Endodermal cell (in vitro differentiated cells): Measurements from ENCODE around the gene MEF2A. TPM values are rescaled to one million over a fixed set of nuclear protein-coding genes. Genes with fewer than 3 reads are reported as not detected.

Source experiments
- DNase-seq: peaks from one replicate; pipeline ENCODE4 v3.0.0-alpha.2; 2017
- H3K27ac ChIP-seq: 2 replicates; pipeline ENCODE4 v1.5.1; 2013; ENCODE audit warnings: mild to moderate bottlenecking, low read depth, low read length, moderate library complexity
- H3K27me3 ChIP-seq: 2 replicates; pipeline ENCODE4 v1.6.1; 2013; ENCODE audit warnings: mild to moderate bottlenecking, low read length, moderate library complexity; ENCODE audit not compliant: insufficient read depth, control insufficient read depth, poor library complexity, severe bottlenecking
- H3K36me3 ChIP-seq: 2 replicates; pipeline ENCODE4 v1.7.0; 2013; ENCODE audit warnings: mild to moderate bottlenecking, low read length, moderate library complexity; ENCODE audit not compliant: control insufficient read depth, insufficient read depth
- H3K4me1 ChIP-seq: one replicate; pipeline ENCODE4 v1.7.0; 2013; ENCODE audit warnings: low read length; ENCODE audit not compliant: control insufficient read depth, insufficient read depth
- H3K4me3 ChIP-seq: 2 replicates; pipeline ENCODE4 v1.5.1; 2013; ENCODE audit warnings: mild to moderate bottlenecking, low read length, moderate library complexity
- H3K9ac ChIP-seq: 2 replicates; pipeline ENCODE4 v1.6.1; 2013; ENCODE audit warnings: mild to moderate bottlenecking, low read length, moderate library complexity; ENCODE audit not compliant: poor library complexity, severe bottlenecking; ENCODE audit errors: extremely low read depth
- H3K9me3 ChIP-seq: 2 replicates; pipeline ENCODE4 v1.6.1; 2013; ENCODE audit warnings: mild to moderate bottlenecking, low read length, moderate library complexity; ENCODE audit not compliant: control insufficient read depth
- H3K27ac Mint-ChIP-seq: 2 replicates; pipeline ENCODE4 v1.8.0; 2020; ENCODE audit warnings: mixed read lengths
- H3K27me3 Mint-ChIP-seq: 2 replicates; pipeline ENCODE4 v1.8.0; 2021; ENCODE audit warnings: mild to moderate bottlenecking, mixed read lengths; ENCODE audit not compliant: insufficient read depth
- H3K36me3 Mint-ChIP-seq: 2 replicates; pipeline ENCODE4 v1.8.0; 2020; ENCODE audit warnings: low read depth, mixed read lengths
- H3K4me1 Mint-ChIP-seq: 2 replicates; pipeline ENCODE4 v1.8.0; 2020; ENCODE audit warnings: mixed read lengths
- H3K4me3 Mint-ChIP-seq: 2 replicates; pipeline ENCODE4 v1.8.0; 2020; ENCODE audit warnings: mild to moderate bottlenecking, moderate library complexity, mixed read lengths
- H3K9me3 Mint-ChIP-seq: 2 replicates; pipeline ENCODE4 v1.8.0; 2020; ENCODE audit warnings: mild to moderate bottlenecking, mixed read lengths
- CTCF ChIP-seq: fragments of 200-600 bp; sonication (generic); conservative IDR thresholded peaks from 2 replicates; pipeline ENCODE4 v1.5.0; 2021; ENCODE audit warnings: antibody characterized with exemption, mild to moderate bottlenecking
- WGBS, 2 experiments: methylation state at CpG; one replicate each; pipeline versions ENCODE4 v1.1.5 to v1.1.7; 2013; ENCODE audit warnings: missing lambda C conversion rate in 2 of 2, mixed read lengths in 1 of 2; ENCODE audit not compliant: insufficient coverage in 1 of 2, insufficient read length in 1 of 2; 5-methylcytosine and 5-hydroxymethylcytosine counted together
- total RNA-seq, 2 donors: library from RNA; stranded (reverse); fragmentation: NEBNext Ultra II Directional in 1 of 2; extraction: Animal tissue kit (Norgen Biotek cat#: 25700) in 1 of 2; gene quantifications; 2 replicates in 1 of 2; 3 replicates in 1 of 2; pipeline ENCODE4 v1.2.1, GENCODE V29; 2021

Gene MEF2A
- total RNA-seq, 2 donors from 2014 or later: 23.5 to 28.6 TPM

DNA sequence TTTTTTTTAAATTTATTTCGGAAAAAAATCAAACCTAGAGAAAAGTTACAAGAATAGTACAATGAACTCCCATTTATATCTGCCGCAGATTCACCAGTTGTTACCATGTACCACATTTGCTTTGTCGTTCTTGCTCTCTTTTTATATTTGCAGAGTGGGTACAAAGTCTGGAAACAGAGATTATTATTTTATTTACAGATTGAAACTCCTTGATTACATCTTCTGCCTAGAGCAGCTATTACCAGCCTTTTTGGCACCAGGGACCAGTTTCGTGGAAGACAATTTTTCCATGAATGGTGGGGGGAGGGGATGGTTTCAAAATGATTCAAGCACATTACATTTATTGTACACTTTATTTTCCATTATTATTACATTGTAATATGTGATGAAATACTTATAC, 8.3 kb downstream of the MEF2A start:
- Mint-ChIP-seq H3K27me3 (no peaks in the 10 kb centered on the region), H3K4me3 (no peak overlapping the region), H3K9me3 (no peaks in the 10 kb centered on the region), H3K36me3 (peaks cover 7% of the 10 kb centered on the region), H3K4me1 (peaks cover 15% of the 10 kb centered on the region), H3K27ac (no peak overlapping the region)
- no peak overlapping the region for H3K9ac ChIP-seq
- WGBS, 2 experiments: 89% methylated on average over 3 of the region's 4 CpGs; no CpG with 5 or more reads in 1 of the 2 experiments
- TF ChIP-seq CTCF: no peak
- no peak for DNase-seq
- no peaks in the 10 kb centered on the region for H3K4me1 ChIP-seq
- H3K27ac ChIP-seq: no peak overlapping the region
- H3K9me3 ChIP-seq: no peaks in the 10 kb centered on the region
- no peaks in the 10 kb centered on the region for H3K36me3 ChIP-seq
- no peak overlapping the region for H3K4me3 ChIP-seq
- no peaks in the 10 kb centered on the region for H3K27me3 ChIP-seq

DNA sequence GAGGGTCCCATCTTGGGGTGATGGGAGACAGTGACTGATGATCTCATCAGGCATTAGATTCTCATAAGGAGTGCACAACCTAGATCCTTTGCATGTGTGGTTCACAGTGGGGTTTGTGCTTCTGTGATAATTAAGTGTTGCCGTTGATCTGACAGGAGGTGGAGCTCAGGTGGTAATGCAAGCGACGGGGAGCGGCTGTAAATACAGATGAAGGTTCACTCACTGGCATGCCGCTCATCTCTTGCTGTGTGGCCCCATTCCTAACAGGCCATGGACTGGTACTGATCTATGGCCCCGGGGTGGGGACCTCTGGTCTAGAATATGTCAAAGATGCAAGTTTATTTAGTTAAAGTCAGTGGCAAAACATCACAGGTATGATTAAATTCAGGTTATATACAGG, 8.7 kb downstream of the MEF2A start:
- H3K27ac ChIP-seq: no peak overlapping the region
- H3K4me3 Mint-ChIP-seq: no peak overlapping the region
- H3K36me3 ChIP-seq: no peaks in the 10 kb centered on the region
- H3K4me3 ChIP-seq: no peak overlapping the region
- no peaks in the 10 kb centered on the region for H3K9me3 ChIP-seq
- WGBS, 2 experiments: 94 to 97% methylated on average over 5 to 6 of the region's 6 CpGs
- H3K9me3 Mint-ChIP-seq: no peaks in the 10 kb centered on the region
- peaks cover 15% of the 10 kb centered on the region for H3K4me1 Mint-ChIP-seq
- TF ChIP-seq CTCF: no peak
- no peaks in the 10 kb centered on the region for H3K27me3 ChIP-seq
- no peak overlapping the region for H3K27ac Mint-ChIP-seq
- no peak for DNase-seq
- H3K36me3 Mint-ChIP-seq: peaks cover 7% of the 10 kb centered on the region
- no peaks in the 10 kb centered on the region for H3K27me3 Mint-ChIP-seq
- H3K9ac ChIP-seq: no peak overlapping the region
- H3K4me1 ChIP-seq: no peaks in the 10 kb centered on the region

- H3K4me1 Mint-ChIP-seq: peaks cover 32% of the 10 kb centered on the region
- Histone ChIP-seq H3K4me1 (peaks cover 6% of the 10 kb centered on the region), H3K27ac (no peak overlapping the region), H3K4me3 (no peak overlapping the region), H3K36me3 (no peaks in the 10 kb centered on the region), H3K9me3 (no peaks in the 10 kb centered on the region), H3K9ac (no peak overlapping the region), H3K27me3 (no peaks in the 10 kb centered on the region)
- H3K9me3 Mint-ChIP-seq: no peaks in the 10 kb centered on the region
- H3K27ac Mint-ChIP-seq: peak overlapping the region; percentile 17
- no peaks in the 10 kb centered on the region for H3K27me3 Mint-ChIP-seq
- H3K36me3 Mint-ChIP-seq: peaks cover 8% of the 10 kb centered on the region
- TF ChIP-seq CTCF: no peak
- H3K4me3 Mint-ChIP-seq: no peak overlapping the region
- DNase-seq: no peak
Observed at GRCh38 chr15:99578809-99579208, 13.0 kb downstream of the MEF2A start.
